NB4 (cell line): ENCODE results near the gene DGKD.

Experiments
- DNase-seq: peaks from one replicate; pipeline ENCODE4 v3.0.0; 2010; ENCODE audit warnings: low read depth
- H3K4me3 ChIP-seq: one replicate; pipeline ENCODE4 v1.5.1; 2011; ENCODE audit warnings: mild to moderate bottlenecking, low read depth, low read length, moderate library complexity
- MAX ChIP-seq: IDR thresholded peaks from 2 replicates; pipeline ENCODE4 v1.6.1; 2011; ENCODE audit warnings: low read depth, low read length
- MYC ChIP-seq: IDR thresholded peaks from 2 replicates; pipeline ENCODE4 v1.6.1; 2011; ENCODE audit warnings: low read depth, low read length
- POLR2A ChIP-seq: IDR thresholded peaks from 2 replicates; pipeline ENCODE4 v1.6.1; 2011; ENCODE audit warnings: mild to moderate bottlenecking; ENCODE audit not compliant: insufficient read length; ENCODE audit errors: extremely low read depth
- TF ChIP-seq, protein P1 (sequence below): IDR thresholded peaks from one replicate; pipeline ENCODE4 v1.5.1; 2012; ENCODE audit warnings: low read depth, low read length

Gene DGKD

DNA sequence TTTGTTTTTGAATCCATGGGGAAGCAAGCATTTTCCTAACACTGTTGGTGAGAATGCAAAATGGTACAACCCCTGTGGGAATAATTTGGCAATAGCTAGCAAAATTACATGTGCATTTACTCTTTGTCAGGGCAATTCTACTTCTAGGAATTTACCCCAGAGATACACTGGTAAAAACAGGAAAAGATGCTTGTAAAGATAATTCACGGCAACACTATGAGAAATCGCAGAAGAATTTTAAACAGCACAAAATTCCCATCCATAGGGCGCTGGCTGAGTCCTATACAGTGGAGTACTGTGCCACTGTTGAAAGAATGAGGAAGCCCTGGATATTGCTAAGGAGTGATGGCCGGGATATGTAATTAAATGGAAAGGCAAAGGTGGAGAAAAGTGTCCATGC, 75.8 kb downstream of the DGKD start:
- no peak for DNase-seq
- no peak overlapping the region for H3K4me3 ChIP-seq
- no peak for TF ChIP-seq POLR2A
- no peak for TF ChIP-seq MYC
- TF ChIP-seq MAX, result no peak
- TF ChIP-seq, protein P1, sequence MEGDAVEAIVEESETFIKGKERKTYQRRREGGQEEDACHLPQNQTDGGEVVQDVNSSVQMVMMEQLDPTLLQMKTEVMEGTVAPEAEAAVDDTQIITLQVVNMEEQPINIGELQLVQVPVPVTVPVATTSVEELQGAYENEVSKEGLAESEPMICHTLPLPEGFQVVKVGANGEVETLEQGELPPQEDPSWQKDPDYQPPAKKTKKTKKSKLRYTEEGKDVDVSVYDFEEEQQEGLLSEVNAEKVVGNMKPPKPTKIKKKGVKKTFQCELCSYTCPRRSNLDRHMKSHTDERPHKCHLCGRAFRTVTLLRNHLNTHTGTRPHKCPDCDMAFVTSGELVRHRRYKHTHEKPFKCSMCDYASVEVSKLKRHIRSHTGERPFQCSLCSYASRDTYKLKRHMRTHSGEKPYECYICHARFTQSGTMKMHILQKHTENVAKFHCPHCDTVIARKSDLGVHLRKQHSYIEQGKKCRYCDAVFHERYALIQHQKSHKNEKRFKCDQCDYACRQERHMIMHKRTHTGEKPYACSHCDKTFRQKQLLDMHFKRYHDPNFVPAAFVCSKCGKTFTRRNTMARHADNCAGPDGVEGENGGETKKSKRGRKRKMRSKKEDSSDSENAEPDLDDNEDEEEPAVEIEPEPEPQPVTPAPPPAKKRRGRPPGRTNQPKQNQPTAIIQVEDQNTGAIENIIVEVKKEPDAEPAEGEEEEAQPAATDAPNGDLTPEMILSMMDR, result no peak

DNA sequence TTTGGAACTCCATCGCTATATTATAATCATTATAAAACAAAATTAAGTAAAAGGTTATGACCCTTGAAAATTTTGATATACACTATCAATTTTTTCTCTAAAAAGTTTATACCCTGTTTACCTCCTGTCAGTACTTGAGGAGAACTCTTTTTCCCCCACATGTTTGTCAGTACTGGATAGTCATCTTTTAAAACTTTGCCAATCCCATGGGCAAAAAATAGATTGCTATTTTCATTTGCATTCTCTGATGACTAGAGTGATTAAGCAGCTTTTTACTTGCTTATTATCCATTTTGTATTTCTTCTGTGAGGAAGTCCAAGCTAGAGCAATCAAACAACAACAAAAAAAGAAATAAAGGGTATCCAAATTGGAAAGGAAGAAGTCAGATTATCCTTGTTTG, 76.4 kb downstream of the DGKD start:
- H3K4me3 ChIP-seq, result no peak overlapping the region
- no peak for DNase-seq
- TF ChIP-seq MYC (no peak), POLR2A (no peak), MAX (no peak)
- TF ChIP-seq, protein P1, result no peak

GRCh38 chr2:233433029-233433428, 78.7 kb downstream of the DGKD start:
- H3K4me3 ChIP-seq, result no peak overlapping the region
- no peak for DNase-seq
- TF ChIP-seq MAX, result no peak
- TF ChIP-seq MYC, result no peak
- no peak for TF ChIP-seq POLR2A
- TF ChIP-seq, protein P1, result no peak

DNA sequence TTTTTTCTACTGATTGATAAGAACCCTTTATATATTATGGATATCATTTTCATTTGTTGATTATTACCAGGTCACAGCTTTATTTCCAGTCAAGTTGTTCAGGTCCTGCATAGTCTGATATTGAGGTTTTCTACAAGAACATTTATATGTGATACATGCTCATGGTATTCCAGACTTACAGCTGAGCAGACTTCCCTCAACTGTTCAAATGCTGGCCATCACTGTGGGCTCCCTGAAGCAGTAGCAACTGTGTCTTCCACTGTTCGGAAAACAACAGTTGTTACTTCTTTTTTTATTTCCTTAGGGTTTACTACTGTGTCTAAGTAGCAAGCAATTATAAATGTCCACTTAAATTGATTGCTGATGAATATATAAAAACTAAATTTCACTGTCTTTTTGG, 79.5 kb downstream of the DGKD start:
- no peak overlapping the region for H3K4me3 ChIP-seq
- TF ChIP-seq, protein P1, result no peak
- TF ChIP-seq MYC, result no peak
- TF ChIP-seq POLR2A, result no peak
- TF ChIP-seq MAX, result no peak
- DNase-seq, result no peak

GRCh38 chr2:233434666-233435330, 80.5 kb downstream of the DGKD start:
- TF ChIP-seq MAX (no peak), POLR2A (no peak), MYC (no peak)
- TF ChIP-seq, protein P1, result no peak
- DNase-seq, result no peak
- H3K4me3 ChIP-seq, result no peak overlapping the region
